Suppressor macrophage treated with lipopolysaccharide for 1 hour (primary cell): Measurements from ENCODE around the gene SSBP1.
"Not testable (repeated sequence)": the region's sequence is repeated elsewhere in the genome, so short reads cannot be mapped to it uniquely, and the experiment has no call there.

Source experiments
- DNase-seq, 3 donors: peaks; one replicate each; pipeline ENCODE4 v3.0.0-alpha.2; 2020 to 2022

Gene SSBP1

GRCh38 chr7:141737836-141738591 is at the start of gene SSBP1:
SSBP1 (plus strand) TSS chr7:141738358; CDS start chr7:141739167, 809 bp downstream.
- peak; percentile 95 to 98 (median 98) for DNase-seq

- DNase-seq, result not testable (repeated sequence)
Observed at GRCh38 chr7:141689072-141689825, 48.9 kb upstream of the SSBP1 start.

- no peak for DNase-seq
Observed at GRCh38 chr7:141691540-141691939, 46.6 kb upstream of the SSBP1 start.

- DNase-seq, result no peak
Observed at GRCh38 chr7:141691961-141692360, 46.2 kb upstream of the SSBP1 start.

GRCh38 chr7:141693082-141693481 is 45.1 kb upstream of the SSBP1 start:
- DNase-seq, result no peak

- DNase-seq, result no peak
Observed at GRCh38 chr7:141695803-141696289, 42.3 kb upstream of the SSBP1 start.

GRCh38 chr7:141696348-141696747 is 41.8 kb upstream of the SSBP1 start:
- DNase-seq, result peak; percentile 30 to 57 (median 47)

- no peak for DNase-seq
Observed at GRCh38 chr7:141697211-141697871, 40.8 kb upstream of the SSBP1 start.

GRCh38 chr7:141698247-141699015 is 39.7 kb upstream of the SSBP1 start:
- DNase-seq, result peak; percentile 24 to 57 (median 43)

- DNase-seq, result no peak
Observed at GRCh38 chr7:141699860-141700259, 38.3 kb upstream of the SSBP1 start.

- DNase-seq, result no peak
Observed at GRCh38 chr7:141700296-141700847, 37.8 kb upstream of the SSBP1 start.

- DNase-seq, result peak; percentile 37 to 44 (median 41)
Observed at GRCh38 chr7:141700848-141701371, 37.2 kb upstream of the SSBP1 start.

- DNase-seq, result peak; percentile 33 to 48 (median 46)
Observed at GRCh38 chr7:141701489-141702046, 36.6 kb upstream of the SSBP1 start.

- peak; percentile 68 to 91 (median 83) for DNase-seq
Observed at GRCh38 chr7:141702047-141702567, 36.1 kb upstream of the SSBP1 start, which contains the start of gene DENND11. DENND11 (minus strand) TSS chr7:141702166; CDS start chr7:141702153, 13 bp downstream.

- DNase-seq, result no peak
Observed at GRCh38 chr7:141702892-141703291, 35.3 kb upstream of the SSBP1 start.

GRCh38 chr7:141704112-141704511 is 34.0 kb upstream of the SSBP1 start:
- DNase-seq, result no peak

- DNase-seq, result no peak
Observed at GRCh38 chr7:141704741-141705140, 33.4 kb upstream of the SSBP1 start.

GRCh38 chr7:141706239-141707064 is 31.7 kb upstream of the SSBP1 start:
- no peak for DNase-seq

- no peak for DNase-seq
Observed at GRCh38 chr7:141708351-141708750, 29.8 kb upstream of the SSBP1 start, which contains the start of gene WEE2. WEE2 (plus strand) TSS chr7:141708353; CDS start chr7:141708759, 406 bp downstream.

- DNase-seq, result no peak
Observed at GRCh38 chr7:141709318-141709717, 28.8 kb upstream of the SSBP1 start.
